ENCODE data around the gene IL13.

- TF ChIP-seq FOXM1 (IDR thresholded peaks at IDR 0.05; ENCODE audit: borderline replicate concordance) (no peak), HDGF (IDR thresholded peaks at IDR 0.05; ENCODE audit: borderline replicate concordance) (no peak), NFRKB (IDR thresholded peaks at IDR 0.05) (no peak), SUZ12 (IDR thresholded peaks at IDR 0.05) (no peak), CTBP1 (IDR thresholded peaks at IDR 0.05; ENCODE audit: borderline replicate concordance) (no peak), FOXA1 (IDR thresholded peaks at IDR 0.05) (no peak), LEF1 (IDR thresholded peaks at IDR 0.05; ENCODE audit: borderline replicate concordance) (no peak)
- TF ChIP-seq, protein P1, sequence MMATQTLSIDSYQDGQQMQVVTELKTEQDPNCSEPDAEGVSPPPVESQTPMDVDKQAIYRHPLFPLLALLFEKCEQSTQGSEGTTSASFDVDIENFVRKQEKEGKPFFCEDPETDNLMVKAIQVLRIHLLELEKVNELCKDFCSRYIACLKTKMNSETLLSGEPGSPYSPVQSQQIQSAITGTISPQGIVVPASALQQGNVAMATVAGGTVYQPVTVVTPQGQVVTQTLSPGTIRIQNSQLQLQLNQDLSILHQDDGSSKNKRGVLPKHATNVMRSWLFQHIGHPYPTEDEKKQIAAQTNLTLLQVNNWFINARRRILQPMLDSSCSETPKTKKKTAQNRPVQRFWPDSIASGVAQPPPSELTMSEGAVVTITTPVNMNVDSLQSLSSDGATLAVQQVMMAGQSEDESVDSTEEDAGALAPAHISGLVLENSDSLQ (IDR thresholded peaks at IDR 0.05) = no peak
These were observed 669 bp downstream of the IL13 start for GRCh38 chr5:132658381-132659302.
